GM23338 (cell line): ENCODE results near the gene CD302. TPM values are rescaled to one million over a fixed set of nuclear protein-coding genes. Genes with fewer than 3 reads are reported as not detected.

Experiments
- ATAC-seq: fragments of 200-7000 bp; cut with Tn5 transposase; 3 replicates; pipeline ENCODE4 v1.9.1; 2020
- DNase-seq: peaks from one replicate; pipeline ENCODE4 v3.0.0-alpha.2; 2015; ENCODE audit warnings: low spot score
- H2AFZ ChIP-seq: fragments of 200-600 bp; sonication (generic); 2 replicates; pipeline ENCODE4 v1.8.0; 2016; ENCODE audit warnings: antibody characterized with exemption, mild to moderate bottlenecking, moderate library complexity
- H3F3A ChIP-seq: fragments of 200-600 bp; sonication (generic); replicated peaks from 2 replicates; pipeline ENCODE4 v1.8.0; 2017; ENCODE audit warnings: antibody characterized with exemption, mixed run types, low read depth
- H3K27ac ChIP-seq: fragments of 200-600 bp; sonication (generic); 2 replicates; pipeline ENCODE4 v1.6.1; 2016; ENCODE audit warnings: low read depth
- H3K27me3 ChIP-seq: fragments of 200-600 bp; sonication (generic); 2 replicates; pipeline ENCODE4 v1.8.0; 2016; ENCODE audit warnings: mild to moderate bottlenecking, mixed run types, moderate library complexity; ENCODE audit not compliant: insufficient read depth
- H3K36me3 ChIP-seq: fragments of 200-600 bp; sonication (generic); 2 replicates; pipeline ENCODE4 v1.8.0; 2016; ENCODE audit warnings: mild to moderate bottlenecking; ENCODE audit not compliant: insufficient read depth
- H3K4me1 ChIP-seq: fragments of 200-600 bp; sonication (generic); 2 replicates; pipeline ENCODE4 v1.8.0; 2016; ENCODE audit warnings: mild to moderate bottlenecking, moderate library complexity; ENCODE audit not compliant: insufficient read depth
- H3K4me2 ChIP-seq: fragments of 200-600 bp; sonication (generic); 2 replicates; pipeline ENCODE4 v1.7.1; 2017; ENCODE audit warnings: mixed run types
- H3K4me3 ChIP-seq: fragments of 200-600 bp; sonication (generic); 2 replicates; pipeline ENCODE4 v1.6.1; 2016; ENCODE audit warnings: mixed run types
- H3K79me2 ChIP-seq: fragments of 200-600 bp; sonication (generic); replicated peaks from 2 replicates; pipeline ENCODE4 v1.8.0; 2017; ENCODE audit warnings: mild to moderate bottlenecking; ENCODE audit not compliant: insufficient read depth
- H3K9me2 ChIP-seq: fragments of 200-600 bp; sonication (generic); 2 replicates; pipeline ENCODE4 v1.8.0; 2017; ENCODE audit not compliant: insufficient read depth
- H4K20me1 ChIP-seq: fragments of 200-600 bp; sonication (generic); replicated peaks from 2 replicates; pipeline ENCODE4 v1.8.0; 2017; ENCODE audit warnings: mild to moderate bottlenecking; ENCODE audit not compliant: insufficient read depth
- H3K27ac Mint-ChIP-seq: 2 replicates; pipeline ENCODE4 v1.8.0; 2020; ENCODE audit warnings: inconsistent platforms, mild to moderate bottlenecking, moderate library complexity, mixed read lengths
- H3K27me3 Mint-ChIP-seq: 3 replicates; pipeline ENCODE4 v1.8.0; 2022; ENCODE audit warnings: low read depth, mild to moderate bottlenecking, moderate library complexity, mixed read lengths, inconsistent platforms; ENCODE audit not compliant: insufficient read depth, poor library complexity
- H3K36me3 Mint-ChIP-seq: 3 replicates; pipeline ENCODE4 v1.8.0; 2021; ENCODE audit warnings: low read depth, mild to moderate bottlenecking, inconsistent platforms, moderate library complexity, mixed read lengths
- H3K4me1 Mint-ChIP-seq: 3 replicates; pipeline ENCODE4 v1.8.0; 2020; ENCODE audit warnings: mild to moderate bottlenecking, inconsistent platforms, mixed read lengths
- H3K4me3 Mint-ChIP-seq: 3 replicates; pipeline ENCODE4 v1.8.0; 2021; ENCODE audit warnings: moderate library complexity, mild to moderate bottlenecking, inconsistent platforms, mixed read lengths
- H3K9me3 Mint-ChIP-seq: 3 replicates; pipeline ENCODE4 v1.8.0; 2020; ENCODE audit warnings: moderate library complexity, mild to moderate bottlenecking, inconsistent platforms, mixed read lengths
- CREB1 ChIP-seq: fragments of 250-450 bp; sonication (Bioruptor Pico); IDR thresholded peaks from 2 replicates; pipeline ENCODE4 v1.5.0; 2020; ENCODE audit warnings: low read depth, mild to moderate bottlenecking, moderate library complexity
- CTCF ChIP-seq, 2 experiments: fragments of 200-600 bp in 1 of 2; sonication (generic) in 1 of 2; conservative IDR thresholded peaks; 2 replicates each; pipeline versions ENCODE4 v1.5.1 to v1.6.1; 2016 to 2017; ENCODE audit warnings: antibody characterized with exemption in 2 of 2, low read depth in 2 of 2, mild to moderate bottlenecking in 2 of 2, moderate library complexity in 1 of 2
- EZH2 ChIP-seq: fragments of 200-600 bp; sonication (generic); IDR thresholded peaks from one replicate; pipeline ENCODE4 v1.8.0; 2017; ENCODE audit warnings: antibody characterized with exemption, mild to moderate bottlenecking, low read depth; ENCODE audit not compliant: unreplicated experiment
- EZH2phosphoT487 ChIP-seq: fragments of 200-600 bp; sonication (generic); IDR thresholded peaks from one replicate; pipeline ENCODE4 v1.8.1; 2018; ENCODE audit warnings: antibody characterized with exemption; ENCODE audit not compliant: unreplicated experiment
- JUNB ChIP-seq: IDR thresholded peaks from one replicate; pipeline ENCODE4 v1.6.1; 2016; ENCODE audit warnings: antibody characterized with exemption; ENCODE audit not compliant: unreplicated experiment
- NANOG ChIP-seq: IDR thresholded peaks from 2 replicates; pipeline ENCODE4 v1.6.1; 2016; ENCODE audit warnings: antibody characterized with exemption, borderline replicate concordance
- POLR2AphosphoS5 ChIP-seq: IDR thresholded peaks from 2 replicates; pipeline ENCODE4 v1.6.1; 2016; ENCODE audit warnings: antibody characterized with exemption, low read depth
- ZNF114 ChIP-seq: fragments of 250-450 bp; sonication (Bioruptor Pico); IDR thresholded peaks from 2 replicates; pipeline ENCODE4 v1.5.0; 2020; ENCODE audit warnings: mild to moderate bottlenecking, moderate library complexity
- ZNF462 ChIP-seq: fragments of 250-450 bp; sonication (Bioruptor Pico); IDR thresholded peaks from 2 replicates; pipeline ENCODE4 v1.5.0; 2020; ENCODE audit warnings: mild to moderate bottlenecking, moderate library complexity
- polyA plus RNA-seq: library from polyadenylated mRNA; unstranded; fragments of >200 nt; fragmentation: Nextera tagmentation; extraction: Ambion mirVana; gene quantifications from 2 replicates; pipeline ENCODE4 v1.2.1, GENCODE V29; 2016
- total RNA-seq: library from RNA; depleted of rRNA; stranded (reverse); fragments of >200 nt; shearing (Covaris generic); gene quantifications from 2 replicates; pipeline ENCODE4 v1.2.3, GENCODE V29; 2014

Gene CD302
- total and polyA plus RNA-seq, 2 experiments from 2014 or later = 1.6 to 1.9 TPM

GRCh38 chr2:159795841-159796690 lies 1.9 kb downstream of the CD302 start:
- peaks cover 10% of the 10 kb centered on the region for H3K4me1 ChIP-seq
- no peaks in the 10 kb centered on the region for H4K20me1 ChIP-seq
- peaks cover 27% of the 10 kb centered on the region for H3K27me3 Mint-ChIP-seq
- H3K4me3 Mint-ChIP-seq = peak overlapping the region; percentile 82; the same call in 1 of the 3 replicates
- no peak overlapping the region for H2AFZ ChIP-seq
- H3K36me3 ChIP-seq = no peaks in the 10 kb centered on the region
- TF ChIP-seq EZH2 (peak; percentile 17), ZNF462 (CRISPR knock-in tag) (no peak)
- H3K36me3 Mint-ChIP-seq = no peaks in the 10 kb centered on the region
- peak overlapping the region; percentile 92 for H3K4me2 ChIP-seq
- peak overlapping the region; percentile 87; the same call in 1 of the 2 replicates for H3K4me3 ChIP-seq
- H3K27ac ChIP-seq = no peak overlapping the region
- no peaks in the 10 kb centered on the region for H3F3A ChIP-seq
- DNase-seq (no peak), ATAC-seq (no peak)
- peaks cover 20% of the 10 kb centered on the region for H3K4me1 Mint-ChIP-seq
- peaks cover 40% of the 10 kb centered on the region for H3K27me3 ChIP-seq
- H3K79me2 ChIP-seq = no peaks in the 10 kb centered on the region
- H3K27ac Mint-ChIP-seq = no peak overlapping the region
- no peaks in the 10 kb centered on the region for H3K9me2 ChIP-seq
- H3K9me3 Mint-ChIP-seq = no peaks in the 10 kb centered on the region; the same call in 2 of the 3 replicates

GRCh38 chr2:159793326-159793725 lies 4.7 kb downstream of the CD302 start:
- no peaks in the 10 kb centered on the region for H3K36me3 ChIP-seq
- no peak overlapping the region for H3K27ac Mint-ChIP-seq
- no peaks in the 10 kb centered on the region for H3F3A ChIP-seq
- peaks cover 29% of the 10 kb centered on the region for H3K4me1 Mint-ChIP-seq
- no peak for DNase-seq
- no peaks in the 10 kb centered on the region for H3K9me2 ChIP-seq
- H3K27me3 Mint-ChIP-seq = peaks cover 18% of the 10 kb centered on the region
- H3K4me3 ChIP-seq = no peak overlapping the region
- no peak for ATAC-seq
- no peak overlapping the region for H3K4me3 Mint-ChIP-seq
- no peaks in the 10 kb centered on the region; the same call in 2 of the 3 replicates for H3K9me3 Mint-ChIP-seq
- H3K27me3 ChIP-seq = peaks cover 23% of the 10 kb centered on the region
- no peaks in the 10 kb centered on the region for H3K79me2 ChIP-seq
- H3K4me2 ChIP-seq = no peak overlapping the region
- H3K27ac ChIP-seq = no peak overlapping the region
- no peak overlapping the region for H2AFZ ChIP-seq
- H4K20me1 ChIP-seq = no peaks in the 10 kb centered on the region
- H3K36me3 Mint-ChIP-seq = no peaks in the 10 kb centered on the region
- peaks cover 14% of the 10 kb centered on the region for H3K4me1 ChIP-seq
- no peak for TF ChIP-seq NANOG
- no peak for TF ChIP-seq EZH2phosphoT487
- no peak for TF ChIP-seq CREB1 (CRISPR knock-in tag)
- TF ChIP-seq CTCF (conservative IDR thresholded peaks at IDR 0.05; ENCODE audit: low read depth in 2 of 2) = no peak
- TF ChIP-seq ZNF114 (CRISPR knock-in tag) = no peak
- no peak for TF ChIP-seq POLR2AphosphoS5
- TF ChIP-seq JUNB = no peak
